ENCODE measurements around the gene SBDS.
"Not testable (repeated sequence)": the region's sequence is repeated elsewhere in the genome, so short reads cannot be mapped to it uniquely, and the experiment has no call there.

DNA sequence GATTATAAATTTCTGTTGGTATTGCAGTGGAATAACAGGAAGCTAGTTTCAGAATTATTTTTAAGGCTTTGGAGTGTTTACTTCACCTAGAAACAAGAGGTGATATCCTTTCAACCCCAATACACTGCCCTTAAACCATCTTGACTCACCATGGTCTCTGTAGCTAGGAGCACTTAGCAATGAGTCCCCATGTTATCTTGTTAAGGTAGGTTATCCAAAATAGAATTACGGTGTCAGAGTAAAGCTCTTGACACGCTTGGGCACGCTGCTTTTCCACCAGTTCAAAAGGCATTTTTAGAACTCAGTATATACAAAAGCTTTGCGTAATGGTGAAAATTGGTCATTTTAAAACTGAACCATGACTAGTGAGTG is 48.2 kb upstream of the SBDS start:
- not testable (repeated sequence) for TF ChIP-seq SPI1, POLR2AphosphoS5, TAF1 (IDR thresholded peaks at IDR 0.05; ENCODE audit: low read depth, low read length)
